Upper lobe of right lung (tissue), 1 donor: ENCODE measurements around the gene NINJ2. TPM values are rescaled to one million over a fixed set of nuclear protein-coding genes. Genes with fewer than 3 reads are reported as not detected.
A peak's percentile ranks its signal among the peaks of the same experiment; 100 is the strongest.

Experiments used
- ATAC-seq: fragments of 200-7000 bp; cut with Tn5 transposase; one replicate; pipeline ENCODE4 v1.9.1; 2020; ENCODE audit warnings: mild to moderate bottlenecking, moderate library complexity
- DNase-seq: peaks from one replicate; pipeline ENCODE4 v3.0.0-alpha.2; 2020
- H3K27ac ChIP-seq: fragments of 200-600 bp; one replicate; pipeline ENCODE4 v1.8.0; 2022
- H3K27me3 ChIP-seq: fragments of 200-600 bp; one replicate; pipeline ENCODE4 v1.8.0; 2022; ENCODE audit warnings: mild to moderate bottlenecking
- H3K36me3 ChIP-seq: fragments of 200-600 bp; one replicate; pipeline ENCODE4 v1.8.0; 2022
- H3K4me1 ChIP-seq: fragments of 200-600 bp; one replicate; pipeline ENCODE4 v1.8.0; 2022
- H3K4me3 ChIP-seq: fragments of 200-600 bp; one replicate; pipeline ENCODE4 v1.8.0; 2022; ENCODE audit warnings: mild to moderate bottlenecking
- H3K9me3 ChIP-seq: fragments of 200-600 bp; one replicate; pipeline ENCODE4 v1.8.0; 2022
- CTCF ChIP-seq: fragments of 200-600 bp; IDR thresholded peaks from one replicate; pipeline ENCODE4 v1.8.0; 2022; ENCODE audit warnings: antibody characterized with exemption
- intact Hi-C: fragments of 100-400 bp; cut with DNase I; formaldehyde crosslinking; loops from one replicate; pipeline ENCODE4 v1.11.0; 2022
- total RNA-seq: library from RNA; stranded (reverse); fragmentation: NEBNext Ultra II Directional; extraction: Animal tissue kit (Norgen Biotek cat#: 25700); gene quantifications from one replicate; pipeline ENCODE4 v1.2.1, GENCODE V29; 2021
- donor health status: DM: no; HTN: yes; CAD: no; lungs with severe emphysema.

The NINJ2 gene
- total RNA-seq, 1 donor from 2014 or later = 23.4 TPM

- Histone ChIP-seq H3K9me3 (no peaks in the 10 kb centered on the region), H3K27me3 (no peaks in the 10 kb centered on the region), H3K4me1 (peaks cover 12% of the 10 kb centered on the region), H3K27ac (no peak overlapping the region), H3K4me3 (no peak overlapping the region), H3K36me3 (no peaks in the 10 kb centered on the region)
- intact Hi-C loops = no loop called here
- ATAC-seq (no peak), DNase-seq (no peak)
- no peak for TF ChIP-seq CTCF
Observed at GRCh38 chr12:534216-534615, 129.0 kb downstream of the NINJ2 start.

- H3K27me3 ChIP-seq = no peaks in the 10 kb centered on the region
- H3K27ac ChIP-seq = no peak overlapping the region
- ATAC-seq (no peak), DNase-seq (no peak)
- intact Hi-C loops = no loop called here
- H3K4me3 ChIP-seq = no peak overlapping the region
- no peaks in the 10 kb centered on the region for H3K36me3 ChIP-seq
- H3K4me1 ChIP-seq = peaks cover 7% of the 10 kb centered on the region
- no peaks in the 10 kb centered on the region for H3K9me3 ChIP-seq
- no peak for TF ChIP-seq CTCF
Observed at GRCh38 chr12:533718-534117, 129.5 kb downstream of the NINJ2 start.

- no peaks in the 10 kb centered on the region for H3K36me3 ChIP-seq
- no peaks in the 10 kb centered on the region for H3K27me3 ChIP-seq
- DNase-seq = no peak
- ATAC-seq = no peak
- peaks cover 2% of the 10 kb centered on the region for H3K4me1 ChIP-seq
- intact Hi-C loops = no loop called here
- TF ChIP-seq CTCF = no peak
- H3K27ac ChIP-seq = no peak overlapping the region
- no peaks in the 10 kb centered on the region for H3K9me3 ChIP-seq
- H3K4me3 ChIP-seq = no peak overlapping the region
Observed at GRCh38 chr12:532908-533565, 130.2 kb downstream of the NINJ2 start.

- no peak for TF ChIP-seq CTCF
- Histone ChIP-seq H3K4me3 (no peak overlapping the region), H3K9me3 (no peaks in the 10 kb centered on the region), H3K36me3 (no peaks in the 10 kb centered on the region), H3K27ac (no peak overlapping the region), H3K27me3 (no peaks in the 10 kb centered on the region), H3K4me1 (no peaks in the 10 kb centered on the region)
- intact Hi-C loops = no loop called here
- ATAC-seq = peak; percentile 13
- no peak for DNase-seq
Observed at GRCh38 chr12:531951-532585, 131.2 kb downstream of the NINJ2 start.

- TF ChIP-seq CTCF = no peak
- intact Hi-C loops = no loop called here
- no peak overlapping the region for H3K27ac ChIP-seq
Observed at GRCh38 chr12:530821-531220, 132.4 kb downstream of the NINJ2 start.

More at GRCh38 chr12:530821-531220, 132.4 kb downstream of the NINJ2 start:
- DNase-seq = no peak
- Histone ChIP-seq H3K27me3 (no peaks in the 10 kb centered on the region), H3K4me3 (no peak overlapping the region), H3K9me3 (no peaks in the 10 kb centered on the region), H3K4me1 (no peaks in the 10 kb centered on the region), H3K36me3 (no peaks in the 10 kb centered on the region)
- ATAC-seq = no peak
